ENCODE data around the gene BRD4. TPM values are rescaled to one million over a fixed set of nuclear protein-coding genes. Genes with fewer than 3 reads are reported as not detected.
"Not testable (repeated sequence)": the region's sequence is repeated elsewhere in the genome, so short reads cannot be mapped to it uniquely, and the experiment has no call there.

Gene BRD4
- total RNA-seq, 2 experiments from 2014 or later: 110 to 113 TPM

GRCh38 chr19:15368798-15369593 lies 36.7 kb upstream of the BRD4 start:
- H3K27ac Mint-ChIP-seq: no peak overlapping the region
- H3K36me3 Mint-ChIP-seq: peaks cover 19% of the 10 kb centered on the region
- H3K9me3 Mint-ChIP-seq: no peaks in the 10 kb centered on the region
- H3K4me1 Mint-ChIP-seq: peaks cover 2% of the 10 kb centered on the region
- H3K4me3 Mint-ChIP-seq: no peak overlapping the region
- H3K27me3 Mint-ChIP-seq: no peaks in the 10 kb centered on the region
- no peak for DNase-seq

- Mint-ChIP-seq H3K27me3 (no peaks in the 10 kb centered on the region), H3K36me3 (peaks cover 23% of the 10 kb centered on the region), H3K4me1 (peaks cover 2% of the 10 kb centered on the region), H3K9me3 (no peaks in the 10 kb centered on the region), H3K27ac (no peak overlapping the region), H3K4me3 (no peak overlapping the region)
- DNase-seq: no peak
Measured at GRCh38 chr19:15368051-15368632, 35.8 kb upstream of the BRD4 start.

GRCh38 chr19:15367439-15367838 lies 35.1 kb upstream of the BRD4 start:
- Mint-ChIP-seq H3K4me3 (no peak overlapping the region), H3K27me3 (no peaks in the 10 kb centered on the region), H3K36me3 (peaks cover 21% of the 10 kb centered on the region), H3K9me3 (no peaks in the 10 kb centered on the region), H3K4me1 (no peaks in the 10 kb centered on the region), H3K27ac (no peak overlapping the region)
- no peak for DNase-seq

- DNase-seq: no peak
- Mint-ChIP-seq H3K36me3 (peaks cover 19% of the 10 kb centered on the region), H3K27ac (no peak overlapping the region), H3K4me1 (peaks cover 4% of the 10 kb centered on the region), H3K9me3 (no peaks in the 10 kb centered on the region), H3K4me3 (no peak overlapping the region), H3K27me3 (no peaks in the 10 kb centered on the region)
Measured at GRCh38 chr19:15365264-15365663, 32.9 kb upstream of the BRD4 start.

GRCh38 chr19:15363791-15364190 lies 31.5 kb upstream of the BRD4 start:
- not testable (repeated sequence) for H3K4me3 Mint-ChIP-seq, H3K27me3 Mint-ChIP-seq, H3K4me1 Mint-ChIP-seq, H3K9me3 Mint-ChIP-seq, H3K27ac Mint-ChIP-seq, DNase-seq
- peaks cover 23% of the 10 kb centered on the region for H3K36me3 Mint-ChIP-seq

- not testable (repeated sequence) for H3K27me3 Mint-ChIP-seq, H3K9me3 Mint-ChIP-seq, DNase-seq, H3K4me3 Mint-ChIP-seq, H3K4me1 Mint-ChIP-seq, H3K27ac Mint-ChIP-seq
- H3K36me3 Mint-ChIP-seq: peaks cover 28% of the 10 kb centered on the region
Measured at GRCh38 chr19:15363048-15363447, 30.7 kb upstream of the BRD4 start.

GRCh38 chr19:15360015-15360414 lies 27.7 kb upstream of the BRD4 start:
- H3K27ac Mint-ChIP-seq, H3K4me1 Mint-ChIP-seq, H3K27me3 Mint-ChIP-seq, DNase-seq, H3K4me3 Mint-ChIP-seq, H3K9me3 Mint-ChIP-seq: not testable (repeated sequence)
- H3K36me3 Mint-ChIP-seq: peaks cover 34% of the 10 kb centered on the region

- no peaks in the 10 kb centered on the region for H3K27me3 Mint-ChIP-seq
- H3K27ac Mint-ChIP-seq: peak overlapping the region; percentile 34
- H3K36me3 Mint-ChIP-seq: peaks cover 38% of the 10 kb centered on the region
- no peaks in the 10 kb centered on the region for H3K9me3 Mint-ChIP-seq
- H3K4me1 Mint-ChIP-seq: peaks cover 4% of the 10 kb centered on the region
- H3K4me3 Mint-ChIP-seq: no peak overlapping the region
- DNase-seq: no peak
Measured at GRCh38 chr19:15358918-15359317, 26.6 kb upstream of the BRD4 start.

- H3K27me3 Mint-ChIP-seq: no peaks in the 10 kb centered on the region
- no peak overlapping the region for H3K27ac Mint-ChIP-seq
- peaks cover 4% of the 10 kb centered on the region for H3K4me1 Mint-ChIP-seq
- no peak overlapping the region for H3K4me3 Mint-ChIP-seq
- peaks cover 36% of the 10 kb centered on the region for H3K36me3 Mint-ChIP-seq
- no peaks in the 10 kb centered on the region for H3K9me3 Mint-ChIP-seq
- no peak for DNase-seq
Measured at GRCh38 chr19:15357906-15358305, 25.6 kb upstream of the BRD4 start.

GRCh38 chr19:15354566-15355296 lies 22.4 kb upstream of the BRD4 start:
- no peak for DNase-seq
- Mint-ChIP-seq H3K36me3 (peaks cover 29% of the 10 kb centered on the region), H3K27me3 (no peaks in the 10 kb centered on the region), H3K27ac (no peak overlapping the region), H3K9me3 (no peaks in the 10 kb centered on the region), H3K4me3 (no peak overlapping the region), H3K4me1 (no peaks in the 10 kb centered on the region)

GRCh38 chr19:15353908-15354307 lies 21.6 kb upstream of the BRD4 start:
- no peak overlapping the region for H3K27ac Mint-ChIP-seq
- DNase-seq: no peak
- no peak overlapping the region for H3K4me3 Mint-ChIP-seq
- peaks cover 27% of the 10 kb centered on the region for H3K36me3 Mint-ChIP-seq
- no peaks in the 10 kb centered on the region for H3K27me3 Mint-ChIP-seq
- H3K4me1 Mint-ChIP-seq: no peaks in the 10 kb centered on the region
- no peaks in the 10 kb centered on the region for H3K9me3 Mint-ChIP-seq

- H3K4me3 Mint-ChIP-seq, H3K27me3 Mint-ChIP-seq, H3K4me1 Mint-ChIP-seq, H3K27ac Mint-ChIP-seq, H3K9me3 Mint-ChIP-seq, DNase-seq: not testable (repeated sequence)
- peaks cover 14% of the 10 kb centered on the region for H3K36me3 Mint-ChIP-seq
Measured at GRCh38 chr19:15352535-15352934, 20.2 kb upstream of the BRD4 start.

GRCh38 chr19:15341328-15341727 lies 9.0 kb upstream of the BRD4 start:
- not testable (repeated sequence) for H3K4me3 Mint-ChIP-seq, H3K36me3 Mint-ChIP-seq, H3K4me1 Mint-ChIP-seq, H3K9me3 Mint-ChIP-seq, H3K27me3 Mint-ChIP-seq, H3K27ac Mint-ChIP-seq, DNase-seq

GRCh38 chr19:15340086-15340485 lies 7.7 kb upstream of the BRD4 start:
- DNase-seq: no peak
- H3K27me3 Mint-ChIP-seq: no peaks in the 10 kb centered on the region
- no peaks in the 10 kb centered on the region for H3K4me1 Mint-ChIP-seq
- H3K4me3 Mint-ChIP-seq: no peak overlapping the region
- H3K9me3 Mint-ChIP-seq: no peaks in the 10 kb centered on the region
- peaks cover 5% of the 10 kb centered on the region for H3K36me3 Mint-ChIP-seq
- no peak overlapping the region for H3K27ac Mint-ChIP-seq

GRCh38 chr19:15337202-15337601 lies 4.9 kb upstream of the BRD4 start:
- H3K27me3 Mint-ChIP-seq: no peaks in the 10 kb centered on the region
- peaks cover 9% of the 10 kb centered on the region for H3K4me1 Mint-ChIP-seq
- no peaks in the 10 kb centered on the region for H3K9me3 Mint-ChIP-seq
- peaks cover 7% of the 10 kb centered on the region for H3K36me3 Mint-ChIP-seq
- no peak overlapping the region for H3K27ac Mint-ChIP-seq
- H3K4me3 Mint-ChIP-seq: no peak overlapping the region
- DNase-seq: no peak
